Measurements from ENCODE around the gene ITGB7. TPM values are rescaled to one million over a fixed set of nuclear protein-coding genes. Genes with fewer than 3 reads are reported as not detected.
"Not testable (repeated sequence)": the region's sequence is repeated elsewhere in the genome, so short reads cannot be mapped to it uniquely, and the experiment has no call there.

The ITGB7 gene
- polyA plus RNA-seq, 3 donors = 24.1 to 33.1 (median 28.4) TPM

DNA sequence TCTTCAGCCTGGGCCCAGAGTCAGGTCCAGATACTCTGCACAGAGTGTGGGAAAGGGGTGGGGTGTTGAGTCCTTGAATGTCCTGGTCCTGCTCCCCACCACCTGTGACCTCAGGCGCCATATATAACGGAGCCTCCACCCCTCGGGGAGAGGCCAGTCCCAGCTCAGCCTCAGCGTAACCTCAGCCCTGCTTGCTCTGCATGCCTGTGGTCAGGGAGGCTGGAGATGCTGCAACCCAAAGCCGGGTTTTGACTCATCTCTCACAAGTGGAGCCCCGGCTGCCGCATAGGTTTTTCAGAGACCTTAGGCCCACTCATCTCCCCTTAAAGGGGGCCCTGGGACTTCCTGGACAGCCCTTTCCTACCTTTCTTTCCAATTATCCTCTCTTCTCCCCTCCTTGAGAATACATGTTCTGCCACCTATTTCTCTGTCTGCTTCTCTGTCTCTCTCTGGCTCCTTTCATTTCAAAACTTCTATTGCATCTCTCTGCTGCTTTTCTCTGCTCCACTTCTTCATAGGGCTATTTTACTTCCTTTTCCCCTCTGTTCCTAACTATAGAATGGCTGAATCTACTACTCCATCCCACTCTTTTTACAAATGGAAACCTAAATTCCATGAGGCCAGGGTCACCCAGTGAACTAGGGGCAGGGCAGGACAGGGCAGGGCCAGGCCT, 1.2 kb downstream of the ITGB7 start:
- peak overlapping the region in 1 of 3 experiments; percentile 52 for H3K4me3 ChIP-seq (replicated peaks in 1 of 3; ENCODE audit: low read depth in 2 of 3, low read length in 3 of 3)
- H3K9me3 ChIP-seq (replicated peaks in 1 of 2; ENCODE audit: control insufficient read depth in 1 of 2, insufficient read depth in 1 of 2, low read length in 2 of 2) = no peaks in the 10 kb centered on the region
- peak overlapping the region; percentile 64 for H3K4me2 ChIP-seq (replicated peaks; ENCODE audit: extremely low read depth, low read length, poor library complexity, severe bottlenecking)
- H3K4me3 Mint-ChIP-seq = peak overlapping the region; percentile 1 to 69
- peaks cover 0 to 3% (median 2%) of the 10 kb centered on the region in 3 donors for H3K27me3 Mint-ChIP-seq (ENCODE audit: low read depth in 3 of 3)
- WGBS (ENCODE audit: insufficient coverage) = 15% methylated on average over 5 of the region's 7 CpGs
- TF ChIP-seq, protein P1, sequence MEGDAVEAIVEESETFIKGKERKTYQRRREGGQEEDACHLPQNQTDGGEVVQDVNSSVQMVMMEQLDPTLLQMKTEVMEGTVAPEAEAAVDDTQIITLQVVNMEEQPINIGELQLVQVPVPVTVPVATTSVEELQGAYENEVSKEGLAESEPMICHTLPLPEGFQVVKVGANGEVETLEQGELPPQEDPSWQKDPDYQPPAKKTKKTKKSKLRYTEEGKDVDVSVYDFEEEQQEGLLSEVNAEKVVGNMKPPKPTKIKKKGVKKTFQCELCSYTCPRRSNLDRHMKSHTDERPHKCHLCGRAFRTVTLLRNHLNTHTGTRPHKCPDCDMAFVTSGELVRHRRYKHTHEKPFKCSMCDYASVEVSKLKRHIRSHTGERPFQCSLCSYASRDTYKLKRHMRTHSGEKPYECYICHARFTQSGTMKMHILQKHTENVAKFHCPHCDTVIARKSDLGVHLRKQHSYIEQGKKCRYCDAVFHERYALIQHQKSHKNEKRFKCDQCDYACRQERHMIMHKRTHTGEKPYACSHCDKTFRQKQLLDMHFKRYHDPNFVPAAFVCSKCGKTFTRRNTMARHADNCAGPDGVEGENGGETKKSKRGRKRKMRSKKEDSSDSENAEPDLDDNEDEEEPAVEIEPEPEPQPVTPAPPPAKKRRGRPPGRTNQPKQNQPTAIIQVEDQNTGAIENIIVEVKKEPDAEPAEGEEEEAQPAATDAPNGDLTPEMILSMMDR (IDR thresholded peaks at IDR 0.05) = no peak
- H3K27ac Mint-ChIP-seq = peak overlapping the region; percentile 61 to 90 (median 86)
- no peaks in the 10 kb centered on the region for H3K27me3 ChIP-seq (ENCODE audit: control insufficient read depth in 2 of 2, insufficient read depth in 2 of 2, low read length in 2 of 2)
- H3K9ac ChIP-seq (ENCODE audit: insufficient read depth, low read length, poor library complexity, severe bottlenecking) = peak overlapping the region; percentile 37
- H4K20me1 ChIP-seq (ENCODE audit: insufficient read depth, low read length) = no peaks in the 10 kb centered on the region
- intact Hi-C loops (cut with micrococcal nuclease) = no loop called here
- peak overlapping the region; percentile 51 to 85 for H3K27ac ChIP-seq (ENCODE audit: low read depth in 1 of 2, low read length in 2 of 2)
- H3K36me3 Mint-ChIP-seq = peaks cover 6 to 7% of the 10 kb centered on the region in 2 donors
- DNase-seq = peak; percentile 62 to 77 (median 72)
- H3K79me2 ChIP-seq (ENCODE audit: insufficient read depth, low read length) = peaks cover 38% of the 10 kb centered on the region
- peaks cover 74% of the 10 kb centered on the region for H3K4me1 Mint-ChIP-seq
- H3K4me1 ChIP-seq (ENCODE audit: control insufficient read depth in 1 of 2, insufficient read depth in 2 of 2, low read length in 2 of 2) = peaks cover 66 to 82% of the 10 kb centered on the region in 2 donors
- H3K9me3 Mint-ChIP-seq = peaks cover 0 to 2% (median 0%) of the 10 kb centered on the region in 7 donors
- peak overlapping the region; percentile 65 for H2AFZ ChIP-seq (ENCODE audit: insufficient read depth, low read depth, low read length, poor library complexity, severe bottlenecking)
- peaks cover 0 to 8% of the 10 kb centered on the region in 2 donors for H3K36me3 ChIP-seq (replicated peaks in 1 of 2; ENCODE audit: control insufficient read depth in 1 of 2, insufficient read depth in 2 of 2, low read length in 2 of 2)

DNA sequence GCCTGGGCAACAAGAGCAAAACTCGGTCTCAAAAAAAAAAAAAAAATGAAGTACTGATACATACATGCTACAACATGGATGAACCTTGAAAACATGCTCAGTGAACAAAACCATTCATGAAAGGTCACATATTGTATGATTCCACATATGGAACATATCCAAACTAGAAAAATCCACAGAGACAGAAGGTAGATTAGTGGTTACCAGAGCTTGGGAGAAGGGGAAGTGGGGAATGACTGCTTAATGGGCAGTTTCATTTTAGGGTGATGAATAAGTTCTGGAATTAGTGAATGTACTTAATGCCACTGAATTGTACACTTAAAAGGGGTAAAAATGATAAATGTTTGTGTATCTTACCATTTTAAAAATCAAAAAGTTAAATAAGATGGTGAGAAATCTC, 2.7 kb downstream of the ITGB7 start:
- H3K36me3 ChIP-seq (replicated peaks in 1 of 2; ENCODE audit: control insufficient read depth in 1 of 2, insufficient read depth in 2 of 2, low read length in 2 of 2) = no peaks in the 10 kb centered on the region
- H2AFZ ChIP-seq (ENCODE audit: insufficient read depth, low read depth, low read length, poor library complexity, severe bottlenecking) = no peak overlapping the region
- H3K9ac ChIP-seq (ENCODE audit: insufficient read depth, low read length, poor library complexity, severe bottlenecking) = no peak overlapping the region
- H3K27me3 ChIP-seq (ENCODE audit: control insufficient read depth in 2 of 2, insufficient read depth in 2 of 2, low read length in 2 of 2) = no peaks in the 10 kb centered on the region
- TF ChIP-seq, protein P1 (IDR thresholded peaks at IDR 0.05) = no peak
- H4K20me1 ChIP-seq (ENCODE audit: insufficient read depth, low read length) = no peaks in the 10 kb centered on the region
- Mint-ChIP-seq H3K9me3 (peaks cover 0 to 2% (median 0%) of the 10 kb centered on the region in 7 donors), H3K36me3 (peaks cover 0 to 6% of the 10 kb centered on the region in 2 donors), H3K4me1 (peaks cover 71% of the 10 kb centered on the region), H3K4me3 (no peak overlapping the region), H3K27me3 (ENCODE audit: low read depth in 3 of 3) (peaks cover 0 to 3% (median 2%) of the 10 kb centered on the region in 3 donors), H3K27ac (peak overlapping the region in 1 of 7 donors; percentile 38)
- no peak overlapping the region for H3K4me3 ChIP-seq (replicated peaks in 1 of 3; ENCODE audit: low read depth in 2 of 3, low read length in 3 of 3)
- no CpG with 5 or more reads among the region's 1 CpG for whole genome bisulfite sequencing (ENCODE audit: insufficient coverage)
- DNase-seq = peak in 1 of 3 donors; percentile 53
- no peaks in the 10 kb centered on the region for H3K9me3 ChIP-seq (replicated peaks in 1 of 2; ENCODE audit: control insufficient read depth in 1 of 2, insufficient read depth in 1 of 2, low read length in 2 of 2)
- intact Hi-C loops (cut with micrococcal nuclease) = no loop called here
- H3K27ac ChIP-seq (ENCODE audit: low read depth in 1 of 2, low read length in 2 of 2) = no peak overlapping the region
- no peak overlapping the region for H3K4me2 ChIP-seq (replicated peaks; ENCODE audit: extremely low read depth, low read length, poor library complexity, severe bottlenecking)
- peaks cover 31% of the 10 kb centered on the region for H3K79me2 ChIP-seq (ENCODE audit: insufficient read depth, low read length)
- H3K4me1 ChIP-seq (ENCODE audit: control insufficient read depth in 1 of 2, insufficient read depth in 2 of 2, low read length in 2 of 2) = peaks cover 70 to 78% of the 10 kb centered on the region in 2 donors

DNA sequence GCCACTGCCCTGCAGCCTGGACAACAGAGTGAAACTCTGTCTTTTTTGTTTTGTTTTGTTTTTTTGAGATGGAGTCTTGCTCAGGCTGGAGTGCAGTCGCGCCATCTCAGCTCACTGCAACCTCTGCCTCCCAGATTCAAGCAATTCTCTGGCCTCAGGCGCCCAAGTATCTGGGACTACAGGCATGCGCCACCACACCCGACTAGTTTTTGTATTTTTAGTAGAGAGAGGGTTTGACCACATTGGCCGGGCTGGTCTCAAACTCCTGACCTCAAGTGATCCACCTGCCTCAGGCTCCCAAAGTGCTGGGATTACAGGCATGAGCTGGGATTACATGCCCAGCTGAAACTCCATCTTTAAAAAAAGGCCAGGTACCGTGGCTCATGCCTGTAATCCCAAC, 4.7 kb downstream of the ITGB7 start:
- H3K27ac Mint-ChIP-seq; H3K9me3 ChIP-seq (replicated peaks in 1 of 2; ENCODE audit: control insufficient read depth in 1 of 2, insufficient read depth in 1 of 2, low read length in 2 of 2); intact Hi-C loops (cut with micrococcal nuclease); H3K4me2 ChIP-seq (replicated peaks; ENCODE audit: extremely low read depth, low read length, poor library complexity, severe bottlenecking); H4K20me1 ChIP-seq (ENCODE audit: insufficient read depth, low read length); DNase-seq; H3K36me3 ChIP-seq (replicated peaks in 1 of 2; ENCODE audit: control insufficient read depth in 1 of 2, insufficient read depth in 2 of 2, low read length in 2 of 2); H3K4me3 Mint-ChIP-seq; H3K4me3 ChIP-seq (replicated peaks in 1 of 3; ENCODE audit: low read depth in 2 of 3, low read length in 3 of 3); H2AFZ ChIP-seq (ENCODE audit: insufficient read depth, low read depth, low read length, poor library complexity, severe bottlenecking); H3K27me3 ChIP-seq (ENCODE audit: control insufficient read depth in 2 of 2, insufficient read depth in 2 of 2, low read length in 2 of 2); H3K9ac ChIP-seq (ENCODE audit: insufficient read depth, low read length, poor library complexity, severe bottlenecking); H3K9me3 Mint-ChIP-seq; H3K27ac ChIP-seq (ENCODE audit: low read depth in 1 of 2, low read length in 2 of 2): not testable (repeated sequence)
- 94% methylated on average over 2 of the region's 7 CpGs for WGBS (ENCODE audit: insufficient coverage)
- peaks cover 60 to 68% of the 10 kb centered on the region in 2 donors for H3K4me1 ChIP-seq (ENCODE audit: control insufficient read depth in 1 of 2, insufficient read depth in 2 of 2, low read length in 2 of 2)
- H3K27me3 Mint-ChIP-seq (ENCODE audit: low read depth in 3 of 3) = peaks cover 5 to 13% (median 12%) of the 10 kb centered on the region in 3 donors
- H3K4me1 Mint-ChIP-seq = peaks cover 69% of the 10 kb centered on the region
- H3K79me2 ChIP-seq (ENCODE audit: insufficient read depth, low read length) = peaks cover 25% of the 10 kb centered on the region
- H3K36me3 Mint-ChIP-seq = peaks cover 10 to 12% of the 10 kb centered on the region in 2 donors

Data from CD14-positive monocyte (primary cell).